ENCODE data around the gene GOLIM4.

Gene GOLIM4

DNA sequence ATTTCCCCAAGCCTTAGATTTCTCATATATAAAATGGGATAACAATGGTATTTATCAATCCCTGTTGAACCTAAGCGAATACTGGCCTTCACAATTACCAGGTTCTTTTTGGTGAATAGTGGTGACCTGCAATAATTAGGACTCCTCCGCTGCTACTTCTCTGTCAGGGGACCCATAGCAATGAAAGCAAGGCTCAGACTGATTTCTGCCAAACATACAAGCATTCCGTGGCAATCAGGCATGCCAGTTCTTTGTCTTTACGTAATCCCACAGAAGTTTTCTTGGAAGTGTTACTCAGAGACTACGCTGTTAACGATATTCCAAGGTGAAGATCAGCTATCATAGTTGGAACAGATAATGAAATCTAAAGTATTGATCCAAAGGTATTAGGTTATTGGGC, 105.7 kb downstream of the GOLIM4 start:
- DNase-seq, result no peak

DNA sequence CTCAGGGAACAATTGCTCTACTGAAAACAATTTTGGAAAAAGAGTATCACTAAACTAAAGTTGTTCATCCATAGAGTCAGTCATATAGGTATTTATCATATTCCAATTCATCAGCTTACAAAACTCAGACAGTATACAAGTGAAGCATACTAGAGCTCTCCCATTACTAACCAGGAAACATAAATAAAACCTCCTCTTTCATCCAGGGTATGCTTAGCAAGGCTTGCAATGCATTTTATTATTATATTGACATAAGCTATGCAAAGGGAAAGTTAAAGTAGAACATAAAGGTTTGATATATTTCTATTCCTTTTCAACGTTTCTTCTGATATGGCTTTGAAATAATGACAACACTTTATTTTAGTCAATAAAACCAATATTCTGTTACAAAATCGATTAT, 106.7 kb downstream of the GOLIM4 start:
- DNase-seq, result no peak

DNA sequence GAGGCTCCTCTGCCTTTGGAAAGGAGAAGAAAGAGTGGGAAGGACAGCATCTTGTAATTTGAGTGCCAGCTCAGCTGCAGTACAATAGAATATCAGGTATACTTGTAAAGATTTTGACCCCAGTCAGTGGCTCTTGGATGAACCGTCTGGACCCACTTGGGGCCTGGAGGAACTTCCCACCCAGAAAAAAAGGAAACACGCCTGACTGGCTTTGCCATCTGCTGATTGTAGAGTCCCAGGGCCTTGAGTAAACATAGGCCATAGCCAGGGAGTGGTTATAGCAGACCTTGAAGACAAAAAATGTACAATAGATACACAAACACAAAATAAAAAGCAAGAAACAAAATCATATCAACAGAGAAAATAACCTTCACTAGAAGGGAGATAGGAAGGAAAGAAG, 112.1 kb downstream of the GOLIM4 start:
- DNase-seq, result no peak

DNA sequence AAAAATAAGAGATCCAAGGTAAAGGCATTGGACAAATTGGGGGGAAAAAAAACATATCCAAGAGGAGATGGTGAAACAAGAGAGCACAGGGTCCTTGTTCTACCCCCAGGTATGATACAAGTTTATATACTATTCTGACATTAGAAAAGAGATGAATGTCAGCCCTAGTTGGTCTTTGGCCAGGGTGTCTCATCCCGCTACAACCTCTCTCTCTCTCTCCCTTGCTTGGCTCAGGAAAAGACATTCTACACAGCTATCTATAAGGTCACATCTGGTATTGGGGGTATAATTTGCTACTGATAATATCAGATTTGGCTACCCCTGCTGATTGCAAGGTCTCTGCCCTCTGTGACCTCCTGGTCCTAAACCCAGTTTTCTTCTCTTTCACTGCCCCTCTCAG, 117.2 kb downstream of the GOLIM4 start:
- no peak for DNase-seq

DNA sequence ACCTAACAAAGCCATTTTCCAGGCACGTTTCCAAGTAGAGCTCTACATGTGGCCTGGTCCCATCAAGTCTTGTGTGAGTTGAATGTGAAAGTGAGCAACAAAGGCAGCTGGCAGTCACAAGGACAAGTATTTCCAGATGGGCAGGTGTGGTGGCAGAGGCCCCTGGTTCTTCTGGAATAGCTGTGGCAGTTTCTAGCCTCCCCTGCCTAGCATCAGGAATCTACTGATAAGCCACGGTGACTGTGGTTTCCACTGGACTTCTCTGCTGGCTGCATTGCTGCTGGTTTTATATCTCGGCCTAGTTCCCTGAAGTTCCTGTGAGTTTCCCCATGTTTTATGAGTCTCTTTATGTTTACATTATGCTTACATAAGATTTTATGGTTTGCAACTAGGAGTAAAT, 117.7 kb downstream of the GOLIM4 start:
- DNase-seq, result no peak

DNA sequence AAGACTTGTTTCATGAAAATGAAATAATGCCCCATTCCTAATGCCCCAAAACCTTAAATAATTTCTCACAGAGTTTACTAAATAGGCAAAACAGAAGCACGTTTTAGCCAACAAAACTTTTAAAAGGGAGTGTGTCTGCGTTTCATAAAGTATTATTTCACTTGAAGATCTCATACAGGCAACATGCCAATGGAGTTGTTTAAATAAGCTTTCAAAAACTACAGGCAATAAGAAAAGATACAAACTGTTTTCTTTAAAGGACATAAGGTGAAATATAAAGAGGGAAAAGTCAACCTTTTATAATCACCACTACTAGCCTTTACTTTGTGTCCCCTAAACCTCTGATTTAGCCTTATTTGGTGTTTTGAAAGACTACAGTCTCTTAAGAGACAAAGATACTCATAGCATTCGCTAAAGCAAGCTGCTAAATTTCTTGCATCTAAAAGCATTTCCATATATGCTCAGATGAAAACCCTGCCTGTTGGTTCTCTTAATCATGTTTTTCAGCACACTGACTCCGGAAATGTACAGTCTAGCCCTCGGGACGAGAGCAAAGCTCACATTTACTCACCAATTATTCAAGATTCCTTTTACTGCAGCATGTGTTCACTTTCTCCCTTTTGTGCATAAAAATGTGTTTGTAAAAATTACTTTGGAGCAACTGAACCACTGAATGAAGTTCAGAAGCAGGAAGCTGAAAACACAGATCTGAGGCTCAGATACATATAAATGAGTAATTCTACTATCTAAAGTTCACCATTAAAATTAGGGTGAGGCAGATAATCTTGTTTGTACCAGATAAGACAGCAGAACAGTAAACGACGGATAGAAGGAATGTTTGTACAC, 119.0 kb downstream of the GOLIM4 start:
- DNase-seq, result no peak

DNA sequence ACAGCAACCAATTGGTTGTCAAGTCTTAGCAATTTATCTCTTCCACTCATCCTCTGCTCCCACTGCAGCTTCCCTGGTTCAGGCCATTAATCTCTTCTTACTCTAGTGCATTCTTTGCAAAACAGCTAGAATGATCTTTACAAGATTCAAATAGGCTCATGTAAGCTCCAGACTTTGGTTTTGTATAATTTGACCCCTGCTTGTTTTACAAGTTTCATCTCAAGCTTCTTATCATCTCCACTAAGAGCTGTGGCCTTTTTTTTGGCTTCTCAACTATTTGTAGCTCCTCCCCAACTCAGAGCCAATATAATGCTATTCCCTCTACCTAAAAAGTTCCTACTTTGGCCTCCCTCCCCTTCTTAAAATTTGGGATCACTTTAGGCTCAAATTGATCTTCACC, 121.8 kb downstream of the GOLIM4 start:
- no peak for DNase-seq

DNA sequence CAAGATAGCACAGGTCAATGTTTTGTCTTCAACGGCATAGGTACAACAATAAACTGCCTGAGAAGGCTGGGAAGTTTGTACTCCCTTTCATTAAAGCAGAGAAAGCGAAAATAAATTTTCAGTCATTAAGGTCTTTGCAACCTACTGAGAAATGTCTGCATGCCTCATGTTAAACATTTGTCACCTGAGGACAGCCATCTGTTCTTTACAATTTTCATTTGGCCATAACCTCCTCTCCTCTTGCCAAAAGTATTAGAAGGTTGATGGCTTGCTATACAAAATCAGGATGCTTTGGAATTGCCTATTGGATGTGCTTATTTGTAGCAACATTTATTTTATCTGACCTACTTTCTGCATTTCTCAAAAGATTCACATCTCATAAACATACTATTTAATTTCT, 122.7 kb downstream of the GOLIM4 start:
- no peak for DNase-seq

DNA sequence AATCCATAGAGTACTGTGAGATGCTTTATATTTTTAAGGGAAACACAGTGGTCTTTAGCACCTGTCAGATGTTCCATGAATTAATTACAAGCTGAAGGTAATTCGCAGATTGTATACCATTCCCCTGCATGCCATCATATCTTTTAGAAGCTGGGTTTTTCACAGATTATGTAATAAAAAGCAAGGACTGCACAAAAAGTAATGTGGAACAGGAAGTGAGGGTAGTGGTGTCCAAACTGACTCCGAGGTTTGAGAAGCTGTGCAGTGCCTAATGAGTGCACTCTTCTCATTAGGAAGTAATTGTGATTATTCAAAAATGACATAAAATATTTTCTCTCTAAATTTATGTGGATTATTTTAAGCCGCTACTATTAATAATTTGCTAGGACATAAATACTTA, 123.2 kb downstream of the GOLIM4 start:
- DNase-seq, result no peak

DNA sequence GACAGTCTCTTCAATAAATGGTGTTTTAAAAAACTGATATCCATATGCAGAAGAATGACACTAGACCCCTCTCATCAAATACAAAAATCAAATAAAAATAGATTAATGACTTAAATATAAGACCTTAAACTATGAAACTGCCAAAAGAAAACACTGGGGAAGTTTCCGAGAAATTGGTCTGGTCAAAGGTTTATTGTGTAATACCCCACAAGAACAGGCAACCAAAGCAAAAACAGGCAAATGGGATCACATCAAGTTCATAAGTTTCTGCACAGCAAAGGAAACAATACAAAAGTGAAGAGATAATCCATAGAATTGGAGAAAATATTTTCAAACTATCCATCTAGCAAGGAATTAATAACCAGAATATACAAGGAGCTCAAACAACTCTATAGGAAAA, 126.2 kb downstream of the GOLIM4 start:
- no peak for DNase-seq

DNA sequence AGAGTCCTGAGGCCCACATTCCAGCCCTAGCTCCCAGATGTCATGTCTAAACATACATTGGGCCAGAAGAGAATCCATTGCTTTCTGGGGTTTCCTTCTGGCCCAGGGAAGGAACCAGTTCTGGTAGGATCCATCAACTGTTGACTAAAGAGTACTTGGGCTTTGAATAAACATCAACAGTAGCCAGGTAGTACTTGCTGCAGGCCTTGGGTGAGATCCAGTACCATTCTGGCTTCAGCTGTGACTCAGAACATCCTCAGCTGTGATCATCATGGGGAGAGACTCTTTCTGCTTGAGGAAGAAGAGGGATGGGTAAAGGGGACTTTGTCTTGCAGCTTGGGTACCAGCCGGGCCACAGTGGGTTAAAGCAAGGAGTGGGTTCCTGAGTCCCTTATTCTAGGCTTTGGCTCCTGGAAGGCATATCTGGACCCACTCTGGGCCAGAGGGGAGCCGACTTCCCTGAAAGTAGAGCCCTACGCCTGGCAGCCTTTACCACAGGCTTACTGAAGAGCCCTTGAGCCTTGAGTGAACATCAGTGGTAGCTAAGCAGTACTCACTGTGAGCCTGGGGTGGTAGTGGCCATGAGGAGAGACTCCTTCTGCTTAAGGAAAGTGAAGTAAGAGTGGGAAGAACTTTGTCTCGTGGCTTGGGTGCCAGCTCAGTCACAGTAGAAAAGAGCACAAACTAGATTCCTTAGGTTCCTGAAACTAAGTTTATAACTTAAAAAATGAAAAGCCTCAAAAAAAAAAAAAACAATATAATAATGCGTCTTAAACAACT, 128.3 kb downstream of the GOLIM4 start:
- no peak for DNase-seq

All from cortex of kidney (tissue), 1 donor.